Thyroid gland (tissue), 4 donors: ENCODE results near the gene CLCN5.

Experiments used
- CTCF ChIP-seq, 6 experiments: fragments of 200-600 bp in 3 of 6; fragments of 450-650 bp in 3 of 6; sonication (generic) in 3 of 6; IDR thresholded peaks; one replicate each; pipeline ENCODE4 v1.5.1; 2016 to 2019; ENCODE audit warnings: antibody characterized with exemption in 6 of 6, mild to moderate bottlenecking in 2 of 6, inconsistent platforms in 1 of 6, moderate library complexity in 1 of 6
- POLR2A ChIP-seq, 2 donors: fragments of 450-650 bp; IDR thresholded peaks; one replicate each; pipeline ENCODE4 v1.6.1; 2017; ENCODE audit warnings: antibody characterized with exemption in 2 of 2, mild to moderate bottlenecking in 2 of 2, moderate library complexity in 1 of 2

GRCh38 chrX:50100188-50100587, 177.8 kb downstream of the CLCN5 start:
- TF ChIP-seq CTCF (IDR thresholded peaks at IDR 0.05) (peak in 3 of 6 experiments; percentile 24 to 45 (median 29)), POLR2A (IDR thresholded peaks at IDR 0.05) (no peak)
